SK-N-SH treated with all-trans-retinoic acid at 6 μM for 48 hours (cell line): ENCODE data around the gene SMARCD2.

ENCODE experiments used
- GLIS3 ChIP-seq: fragments of 250-450 bp; sonication (Bioruptor Pico); IDR thresholded peaks from 2 replicates; pipeline ENCODE4 v1.5.0; 2020; ENCODE audit warnings: mild to moderate bottlenecking, moderate library complexity
- PATZ1 ChIP-seq: fragments of 250-450 bp; sonication (Bioruptor Pico); IDR thresholded peaks from 2 replicates; pipeline ENCODE4 v1.8.0; 2020; ENCODE audit warnings: mild to moderate bottlenecking, moderate library complexity, borderline replicate concordance
- ZC3H10 ChIP-seq: fragments of 250-450 bp; sonication (Bioruptor Pico); IDR thresholded peaks from 2 replicates; pipeline ENCODE4 v1.5.1; 2021; ENCODE audit warnings: mild to moderate bottlenecking, moderate library complexity
- ZFP3 ChIP-seq: fragments of 250-450 bp; sonication (Bioruptor Pico); IDR thresholded peaks from 2 replicates; pipeline ENCODE4 v1.5.0; 2020; ENCODE audit warnings: mild to moderate bottlenecking, moderate library complexity

GRCh38 chr17:63845509-63845908 lies 3.0 kb upstream of the SMARCD2 start:
- TF ChIP-seq ZC3H10 (CRISPR knock-in tag) = no peak
- TF ChIP-seq GLIS3 (CRISPR knock-in tag) = no peak
- TF ChIP-seq PATZ1 (CRISPR knock-in tag) = no peak
- TF ChIP-seq ZFP3 (CRISPR knock-in tag) = no peak
